ENCODE measurements around the gene RICTOR.
"Not testable (repeated sequence)": the region's sequence is repeated elsewhere in the genome, so short reads cannot be mapped to it uniquely, and the experiment has no call there.

Gene RICTOR

GRCh38 chr5:39005566-39006232, 68.5 kb downstream of the RICTOR start:
- DNase-seq, result no peak

GRCh38 chr5:39001683-39002082, 72.5 kb downstream of the RICTOR start:
- DNase-seq, result no peak

GRCh38 chr5:38999037-38999436, 75.2 kb downstream of the RICTOR start:
- no peak for DNase-seq

GRCh38 chr5:38997591-38997990, 76.6 kb downstream of the RICTOR start:
- no peak for DNase-seq

GRCh38 chr5:38996123-38996522, 78.1 kb downstream of the RICTOR start:
- DNase-seq, result no peak

GRCh38 chr5:38994324-38994927, 79.8 kb downstream of the RICTOR start:
- no peak for DNase-seq

- not testable (repeated sequence) for DNase-seq
These were observed 84.1 kb downstream of the RICTOR start for GRCh38 chr5:38989974-38990719.

GRCh38 chr5:38985909-38986452, 88.2 kb downstream of the RICTOR start:
- no peak for DNase-seq

GRCh38 chr5:38979535-38979934, 94.7 kb downstream of the RICTOR start:
- no peak for DNase-seq

- no peak for DNase-seq
These were observed 96.2 kb downstream of the RICTOR start for GRCh38 chr5:38978036-38978435.

- no peak for DNase-seq
These were observed 105.5 kb downstream of the RICTOR start for GRCh38 chr5:38968665-38969064.

GRCh38 chr5:38961691-38962090, 112.5 kb downstream of the RICTOR start:
- no peak for DNase-seq

- DNase-seq, result no peak
These were observed 120.7 kb downstream of the RICTOR start for GRCh38 chr5:38953426-38954012.

GRCh38 chr5:38948501-38948900, 125.7 kb downstream of the RICTOR start:
- DNase-seq, result no peak

GRCh38 chr5:38944282-38944681, 129.9 kb downstream of the RICTOR start:
- DNase-seq, result no peak

GRCh38 chr5:38941912-38942311, 132.3 kb downstream of the RICTOR start:
- no peak for DNase-seq

GRCh38 chr5:38940230-38940858, 133.9 kb downstream of the RICTOR start:
- no peak for DNase-seq

- no peak for DNase-seq
These were observed 135.2 kb downstream of the RICTOR start for GRCh38 chr5:38938973-38939372.

GRCh38 chr5:38938424-38938823, 135.8 kb downstream of the RICTOR start:
- DNase-seq, result no peak

- DNase-seq, result no peak
These were observed 137.9 kb downstream of the RICTOR start for GRCh38 chr5:38936269-38936668.

GRCh38 chr5:38935437-38935836, 138.8 kb downstream of the RICTOR start:
- no peak for DNase-seq

- no peak for DNase-seq
These were observed 141.3 kb downstream of the RICTOR start for GRCh38 chr5:38932854-38933408.

GRCh38 chr5:38931731-38932130, 142.5 kb downstream of the RICTOR start:
- no peak for DNase-seq
